Keratinocyte (primary cell): Measurements from ENCODE around the gene SMOC1.

Source experiments
- CTCF ChIP-seq, 3 experiments: IDR thresholded peaks in 1 of 3; conservative IDR thresholded peaks in 1 of 3; optimal IDR thresholded peaks in 1 of 3; 2 replicates in 2 of 3; 3 replicates in 1 of 3; pipeline versions ENCODE3 to v1.5.1; 2011; ENCODE audit warnings: low read length in 3 of 3, mild to moderate bottlenecking in 3 of 3, moderate library complexity in 2 of 3, control low read depth in 1 of 3, inconsistent platforms in 1 of 3; ENCODE audit not compliant: insufficient read depth in 2 of 3; ENCODE audit errors: extremely low read depth in 1 of 3
- EZH2 ChIP-seq: IDR thresholded peaks from one replicate; pipeline ENCODE4 v1.6.1; 2012; ENCODE audit warnings: inconsistent platforms, mild to moderate bottlenecking, low read length, moderate library complexity

GRCh38 chr14:69858801-69859200, 20.4 kb upstream of the SMOC1 start:
- TF ChIP-seq CTCF (optimal IDR thresholded peaks at IDR 0.05 in 1 of 3, IDR thresholded peaks at IDR 0.05 in 1 of 3, conservative IDR thresholded peaks at IDR 0.05 in 1 of 3; ENCODE audit: extremely low read depth in 1 of 3, insufficient read depth in 2 of 3, low read length in 3 of 3) (no peak), EZH2 (no peak)
